Left ventricle myocardium inferior (tissue), 1 donor: ENCODE measurements around the gene MOB3B. TPM values are rescaled to one million over a fixed set of nuclear protein-coding genes. Genes with fewer than 3 reads are reported as not detected.
A peak's percentile ranks its signal among the peaks of the same experiment; 100 is the strongest.
"Not testable (repeated sequence)": the region's sequence is repeated elsewhere in the genome, so short reads cannot be mapped to it uniquely, and the experiment has no call there.

Source experiments
- DNase-seq: peaks from one replicate; pipeline ENCODE4 v3.0.0-alpha.2; 2020
- H3K27ac ChIP-seq: fragments of 200-600 bp; replicated peaks from 2 replicates; pipeline ENCODE4 v1.8.0; 2021
- H3K27me3 ChIP-seq: fragments of 200-600 bp; 2 replicates; pipeline ENCODE4 v1.8.0; 2021; ENCODE audit warnings: low read depth
- H3K36me3 ChIP-seq: fragments of 200-600 bp; 2 replicates; pipeline ENCODE4 v1.8.0; 2021
- H3K4me1 ChIP-seq: fragments of 200-600 bp; 2 replicates; pipeline ENCODE4 v1.8.0; 2021
- H3K4me3 ChIP-seq: fragments of 200-600 bp; 2 replicates; pipeline ENCODE4 v1.8.0; 2021; ENCODE audit warnings: mild to moderate bottlenecking, moderate library complexity
- H3K9me3 ChIP-seq: fragments of 200-600 bp; replicated peaks from 2 replicates; pipeline ENCODE4 v1.8.0; 2021
- CTCF ChIP-seq: fragments of 200-600 bp; IDR thresholded peaks from 2 replicates; pipeline ENCODE4 v1.8.0; 2021; ENCODE audit warnings: antibody characterized with exemption, mild to moderate bottlenecking, borderline replicate concordance
- intact Hi-C: fragments of 100-400 bp; cut with micrococcal nuclease; formaldehyde crosslinking; loops from one replicate; pipeline ENCODE4 v1.11.0; 2022
- total RNA-seq: library from RNA; stranded (reverse); fragmentation: NEBNext Ultra II Directional; extraction: Animal tissue kit (Norgen Biotek cat#: 25700); gene quantifications from one replicate; pipeline ENCODE4 v1.2.1, GENCODE V29; 2021
- donor health status: DM: no; HTN: yes; CAD: no; lungs with severe emphysema.

Gene MOB3B
- total RNA-seq, 1 donor from 2014 or later: 2.1 TPM

GRCh38 chr9:27423915-27424710 lies 105.5 kb downstream of the MOB3B start:
- no peak for DNase-seq
- intact Hi-C loops: no loop called here
- no peak for TF ChIP-seq CTCF
- Histone ChIP-seq H3K27me3 (no peaks in the 10 kb centered on the region), H3K36me3 (no peaks in the 10 kb centered on the region), H3K9me3 (no peaks in the 10 kb centered on the region), H3K4me1 (peaks cover 14% of the 10 kb centered on the region), H3K4me3 (no peak overlapping the region), H3K27ac (no peak overlapping the region)

- no peaks in the 10 kb centered on the region for H3K27me3 ChIP-seq
- peaks cover 8% of the 10 kb centered on the region for H3K4me1 ChIP-seq
- no peak overlapping the region for H3K4me3 ChIP-seq
- intact Hi-C loops: no loop called here
- H3K27ac ChIP-seq: no peak overlapping the region
- H3K9me3 ChIP-seq: no peaks in the 10 kb centered on the region
- H3K36me3 ChIP-seq: no peaks in the 10 kb centered on the region
- no peak for DNase-seq
- TF ChIP-seq CTCF: no peak
Measured at GRCh38 chr9:27422279-27422834, 107.3 kb downstream of the MOB3B start.

GRCh38 chr9:27421577-27421976 lies 108.0 kb downstream of the MOB3B start:
- no peaks in the 10 kb centered on the region for H3K9me3 ChIP-seq
- no peak overlapping the region for H3K27ac ChIP-seq
- no peak overlapping the region for H3K4me3 ChIP-seq
- H3K27me3 ChIP-seq: no peaks in the 10 kb centered on the region
- intact Hi-C loops: no loop called here
- H3K36me3 ChIP-seq: no peaks in the 10 kb centered on the region
- no peak for DNase-seq
- H3K4me1 ChIP-seq: peaks cover under 1% of the 10 kb centered on the region
- no peak for TF ChIP-seq CTCF

- DNase-seq, H3K9me3 ChIP-seq, H3K4me3 ChIP-seq, H3K36me3 ChIP-seq, H3K4me1 ChIP-seq, H3K27ac ChIP-seq, H3K27me3 ChIP-seq: not testable (repeated sequence)
- intact Hi-C loops: loop anchor here (10.0 kb wide), 1 partner anchor 115 kb away; no protein-coding TSS in a partner anchor
Measured at GRCh38 chr9:27419558-27419957, 110.1 kb downstream of the MOB3B start.

- intact Hi-C loops: loop anchor here (10.0 kb wide), 1 partner anchor 121 kb away; no protein-coding TSS in a partner anchor
Measured at GRCh38 chr9:27414220-27414761, 115.3 kb downstream of the MOB3B start.

More at GRCh38 chr9:27414220-27414761, 115.3 kb downstream of the MOB3B start:
- Histone ChIP-seq H3K27ac (peak overlapping the region; percentile 63), H3K27me3 (no peaks in the 10 kb centered on the region), H3K36me3 (no peaks in the 10 kb centered on the region), H3K4me3 (peak overlapping the region; percentile 50), H3K9me3 (no peaks in the 10 kb centered on the region), H3K4me1 (peaks cover 27% of the 10 kb centered on the region)
- DNase-seq: peak; percentile 54
- TF ChIP-seq CTCF: no peak
